ENCODE measurements around the gene ALDH1A1.

ALDH1A1 gene

GRCh38 chr9:72930828-72931227 is 22.0 kb downstream of the ALDH1A1 start:
- TF ChIP-seq CTCF (conservative IDR thresholded peaks at IDR 0.05; ENCODE audit: low read depth, low read length) = no peak
- no peak for DNase-seq (ENCODE audit: low read depth)
- H3K4me3 ChIP-seq (ENCODE audit: low read depth, low read length) = no peak overlapping the region

GRCh38 chr9:72929542-72929941 is 23.3 kb downstream of the ALDH1A1 start:
- no peak overlapping the region for H3K4me3 ChIP-seq (ENCODE audit: low read depth, low read length)
- DNase-seq (ENCODE audit: low read depth) = no peak
- TF ChIP-seq CTCF (conservative IDR thresholded peaks at IDR 0.05; ENCODE audit: low read depth, low read length) = no peak

- no peak for DNase-seq (ENCODE audit: low read depth)
- H3K4me3 ChIP-seq (ENCODE audit: low read depth, low read length) = no peak overlapping the region
- TF ChIP-seq CTCF (conservative IDR thresholded peaks at IDR 0.05; ENCODE audit: low read depth, low read length) = no peak
Observed at GRCh38 chr9:72928042-72928507, 24.8 kb downstream of the ALDH1A1 start.

- no peak for DNase-seq (ENCODE audit: low read depth)
- no peak overlapping the region for H3K4me3 ChIP-seq (ENCODE audit: low read depth, low read length)
- TF ChIP-seq CTCF (conservative IDR thresholded peaks at IDR 0.05; ENCODE audit: low read depth, low read length) = no peak
Observed at GRCh38 chr9:72926506-72926905, 26.3 kb downstream of the ALDH1A1 start.

GRCh38 chr9:72925891-72926290 is 27.0 kb downstream of the ALDH1A1 start:
- DNase-seq (ENCODE audit: low read depth) = no peak
- no peak overlapping the region for H3K4me3 ChIP-seq (ENCODE audit: low read depth, low read length)
- TF ChIP-seq CTCF (conservative IDR thresholded peaks at IDR 0.05; ENCODE audit: low read depth, low read length) = no peak

- DNase-seq (ENCODE audit: low read depth) = no peak
- TF ChIP-seq CTCF (conservative IDR thresholded peaks at IDR 0.05; ENCODE audit: low read depth, low read length) = no peak
- H3K4me3 ChIP-seq (ENCODE audit: low read depth, low read length) = no peak overlapping the region
Observed at GRCh38 chr9:72925126-72925789, 27.6 kb downstream of the ALDH1A1 start.

GRCh38 chr9:72924154-72924790 is 28.6 kb downstream of the ALDH1A1 start:
- DNase-seq (ENCODE audit: low read depth) = no peak
- H3K4me3 ChIP-seq (ENCODE audit: low read depth, low read length) = no peak overlapping the region
- TF ChIP-seq CTCF (conservative IDR thresholded peaks at IDR 0.05; ENCODE audit: low read depth, low read length) = no peak
